HG02798 (cell line): Measurements from ENCODE around the gene ARPC1A.
"Not testable (repeated sequence)": the region's sequence is repeated elsewhere in the genome, so short reads cannot be mapped to it uniquely, and the experiment has no call there.

Experiments used
- ATAC-seq: cut with Tn5 transposase; IDR thresholded peaks from one replicate; pipeline ENCODE4 v1.9.1; 2021; ENCODE audit warnings: mild to moderate bottlenecking; ENCODE audit not compliant: unreplicated experiment, poor library complexity

Gene ARPC1A

DNA sequence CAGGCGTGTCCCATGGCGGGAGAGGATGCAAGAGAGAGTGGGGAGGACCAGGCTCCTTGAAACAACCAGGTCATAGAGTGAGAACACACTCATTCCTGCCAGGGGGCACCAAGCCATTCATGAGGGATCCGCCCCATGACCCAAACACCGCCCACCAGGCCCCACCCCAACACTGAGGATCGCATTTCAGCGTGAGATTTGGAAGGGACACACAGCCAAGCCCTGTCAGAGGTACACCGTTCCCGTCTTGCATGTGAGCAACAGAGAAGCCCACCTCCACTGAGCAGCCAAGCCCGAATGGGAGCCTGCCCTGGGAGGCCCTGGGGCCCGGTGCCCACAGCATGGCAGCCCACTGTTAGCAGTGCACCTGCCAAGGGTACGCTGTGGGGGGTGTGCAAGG, 40.9 kb downstream of the ARPC1A start:
- ATAC-seq = no peak

DNA sequence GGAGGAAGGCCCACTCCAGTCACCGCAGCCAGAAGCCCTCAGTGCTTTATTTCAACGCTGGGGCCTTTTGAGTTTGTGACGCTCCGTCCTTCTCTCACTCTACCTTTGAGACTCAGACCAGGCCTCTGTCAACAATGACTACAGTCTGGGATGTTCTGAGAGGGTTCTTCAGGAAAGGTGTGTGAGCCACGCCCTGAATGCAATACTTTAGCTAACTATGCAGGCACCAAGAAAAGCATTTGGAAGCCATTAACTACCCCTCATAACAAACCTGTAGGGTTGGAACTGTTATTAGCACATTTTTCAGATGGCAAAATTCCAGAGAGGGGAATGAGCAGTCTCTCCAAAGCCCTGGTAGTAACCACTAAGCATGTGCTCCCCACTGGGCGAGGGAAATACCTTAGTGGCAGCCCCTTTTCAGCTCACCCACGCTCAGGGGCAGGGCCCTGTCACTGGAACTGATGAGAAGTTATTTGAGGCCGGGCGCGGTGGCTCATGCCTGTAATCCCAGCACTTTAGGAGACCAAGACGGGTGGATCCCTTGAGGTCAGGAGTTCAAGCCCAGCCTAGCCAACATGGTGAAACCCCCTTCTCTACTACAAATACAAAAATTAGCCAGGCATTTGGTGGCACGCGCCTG, 43.2 kb downstream of the ARPC1A start:
- ATAC-seq = no peak

DNA sequence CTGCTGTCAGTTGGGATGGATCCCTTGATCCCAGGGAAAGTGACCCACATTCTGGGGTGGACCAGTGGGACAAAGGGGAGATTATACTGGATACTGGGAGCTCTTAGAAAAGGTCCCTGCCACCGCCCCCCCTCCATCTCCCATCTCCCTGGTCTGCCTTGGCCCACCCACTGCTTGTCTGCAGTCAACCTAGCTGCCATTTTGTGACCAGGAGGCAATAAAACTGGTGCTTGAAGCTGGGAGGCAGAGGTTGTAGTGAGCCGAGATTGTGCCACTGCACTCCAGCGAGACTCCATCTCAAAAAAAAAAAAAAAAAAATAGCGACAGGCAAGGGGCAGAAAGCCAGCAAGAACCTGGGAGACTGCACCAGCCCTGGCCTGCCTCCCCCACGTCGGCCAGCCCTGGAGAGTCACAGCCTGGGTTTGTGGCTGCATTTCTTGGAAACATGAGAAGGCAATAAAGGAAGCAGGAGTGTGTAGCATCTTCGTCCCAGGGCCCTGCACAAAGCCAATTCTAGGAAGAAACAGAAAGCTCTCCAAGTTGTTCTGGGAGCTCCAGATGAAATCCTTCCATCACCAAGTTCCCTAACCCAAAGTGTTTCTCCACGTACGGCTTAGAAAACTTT, 44.2 kb downstream of the ARPC1A start:
- ATAC-seq = no peak

DNA sequence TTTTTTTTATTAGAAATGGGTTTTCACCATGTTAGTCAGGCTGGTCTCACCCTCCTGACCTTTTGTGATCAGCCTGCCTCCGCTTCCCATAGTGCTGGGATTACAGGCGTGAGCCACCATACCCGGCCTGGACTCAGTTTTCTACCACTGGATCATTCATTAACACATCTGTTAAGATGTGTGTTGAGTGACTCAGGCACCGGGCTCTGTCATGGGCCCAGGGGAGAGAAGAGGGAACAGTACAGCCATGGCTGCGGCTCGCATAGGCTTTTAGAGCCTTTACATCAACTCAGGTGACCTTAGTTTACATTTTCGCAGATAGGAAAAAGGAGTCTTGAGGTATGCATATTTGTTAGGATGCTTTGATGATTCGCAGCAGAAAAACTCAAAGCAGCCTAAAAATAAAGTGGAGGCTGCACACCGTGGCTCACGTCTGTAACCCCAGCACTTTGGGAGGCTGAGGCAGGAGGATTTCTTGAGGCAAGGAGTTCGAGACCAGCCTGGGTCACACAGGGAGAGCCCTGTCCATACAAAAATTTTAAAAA, 45.8 kb downstream of the ARPC1A start:
- no peak for ATAC-seq

DNA sequence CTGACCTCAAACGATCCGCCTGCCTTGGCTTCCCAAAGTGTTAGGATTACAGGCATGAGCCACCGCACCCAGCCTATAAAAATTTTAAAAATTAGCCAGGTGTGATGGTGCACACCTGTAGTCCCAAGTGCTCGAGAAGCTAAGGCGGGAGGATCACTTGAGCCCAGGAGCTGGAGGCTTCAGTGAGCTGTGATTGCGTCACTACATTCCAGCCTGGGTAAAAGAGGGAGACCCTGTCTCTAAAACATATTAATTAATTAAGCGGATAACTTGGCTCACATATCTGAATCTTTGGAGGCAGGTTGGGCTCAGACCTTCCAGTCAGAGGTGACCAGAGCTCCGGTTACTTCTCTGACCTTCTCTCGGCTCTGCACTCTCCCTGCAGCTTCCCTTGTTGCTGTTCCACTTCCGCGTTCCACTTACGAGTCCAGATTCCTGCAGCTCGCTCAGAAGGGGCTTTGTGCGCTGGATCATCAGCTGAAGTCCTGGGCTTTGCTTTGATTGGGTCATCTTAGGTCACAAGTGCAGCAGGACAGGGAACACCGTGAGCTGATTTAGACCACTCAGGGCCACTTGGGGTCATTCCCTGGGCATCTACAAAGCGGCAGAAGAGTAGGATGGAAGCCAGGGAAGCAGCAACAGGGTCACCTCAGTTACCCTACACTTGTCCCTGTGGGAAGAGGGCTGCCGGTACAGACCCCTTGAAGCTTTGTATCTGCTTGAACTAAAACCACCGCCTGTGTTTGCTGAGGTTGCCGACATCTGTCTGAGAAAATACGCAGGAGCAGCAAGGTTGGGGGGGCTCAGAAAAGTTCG, 46.8 kb downstream of the ARPC1A start:
- no peak for ATAC-seq

DNA sequence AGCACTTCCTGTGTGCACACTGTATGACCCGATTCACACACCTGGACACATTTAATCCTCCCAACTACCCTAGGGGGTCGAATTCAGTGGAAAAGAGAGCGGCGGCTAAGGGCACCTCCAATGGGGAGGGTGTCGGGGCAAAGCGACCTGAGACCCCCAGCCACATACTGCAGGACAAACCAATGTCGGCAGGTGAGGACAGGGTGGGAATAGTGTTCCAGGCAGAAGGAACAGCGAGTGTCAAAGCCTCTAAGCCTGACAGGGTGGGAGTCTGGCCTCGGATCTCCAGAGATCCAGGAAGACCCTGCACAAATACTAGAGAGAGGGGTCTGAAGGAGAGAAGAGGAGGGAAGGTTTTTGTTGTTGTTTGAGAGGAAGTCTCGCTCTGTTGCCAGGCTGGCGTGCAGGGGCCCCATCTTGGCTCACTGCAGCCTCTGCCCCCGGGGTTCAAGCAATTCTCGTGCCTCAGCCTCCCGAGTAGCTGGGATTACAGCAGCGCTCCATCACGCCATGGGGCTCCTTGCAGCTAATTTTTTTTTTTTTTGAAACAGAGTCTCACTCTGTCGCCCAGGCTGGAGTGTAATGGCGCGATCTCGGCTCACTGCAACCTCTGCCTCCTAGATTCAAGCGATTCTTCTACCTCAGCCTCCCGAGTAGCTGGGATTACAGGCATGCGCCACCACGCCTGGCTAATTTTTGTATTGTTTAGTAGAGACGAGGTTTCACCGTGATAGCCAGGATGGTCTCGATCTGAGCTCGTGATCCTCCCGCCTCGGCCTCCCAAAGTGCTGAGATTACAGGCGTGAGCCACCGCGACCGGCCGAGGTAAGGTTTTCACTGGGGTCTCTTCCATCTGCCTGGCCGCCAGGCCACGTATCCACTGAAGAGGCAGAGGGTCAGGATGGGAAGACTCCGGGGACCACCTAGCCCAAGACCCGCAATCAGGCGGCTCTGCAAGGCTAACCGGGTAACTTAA, 47.7 kb downstream of the ARPC1A start:
- ATAC-seq = no peak

DNA sequence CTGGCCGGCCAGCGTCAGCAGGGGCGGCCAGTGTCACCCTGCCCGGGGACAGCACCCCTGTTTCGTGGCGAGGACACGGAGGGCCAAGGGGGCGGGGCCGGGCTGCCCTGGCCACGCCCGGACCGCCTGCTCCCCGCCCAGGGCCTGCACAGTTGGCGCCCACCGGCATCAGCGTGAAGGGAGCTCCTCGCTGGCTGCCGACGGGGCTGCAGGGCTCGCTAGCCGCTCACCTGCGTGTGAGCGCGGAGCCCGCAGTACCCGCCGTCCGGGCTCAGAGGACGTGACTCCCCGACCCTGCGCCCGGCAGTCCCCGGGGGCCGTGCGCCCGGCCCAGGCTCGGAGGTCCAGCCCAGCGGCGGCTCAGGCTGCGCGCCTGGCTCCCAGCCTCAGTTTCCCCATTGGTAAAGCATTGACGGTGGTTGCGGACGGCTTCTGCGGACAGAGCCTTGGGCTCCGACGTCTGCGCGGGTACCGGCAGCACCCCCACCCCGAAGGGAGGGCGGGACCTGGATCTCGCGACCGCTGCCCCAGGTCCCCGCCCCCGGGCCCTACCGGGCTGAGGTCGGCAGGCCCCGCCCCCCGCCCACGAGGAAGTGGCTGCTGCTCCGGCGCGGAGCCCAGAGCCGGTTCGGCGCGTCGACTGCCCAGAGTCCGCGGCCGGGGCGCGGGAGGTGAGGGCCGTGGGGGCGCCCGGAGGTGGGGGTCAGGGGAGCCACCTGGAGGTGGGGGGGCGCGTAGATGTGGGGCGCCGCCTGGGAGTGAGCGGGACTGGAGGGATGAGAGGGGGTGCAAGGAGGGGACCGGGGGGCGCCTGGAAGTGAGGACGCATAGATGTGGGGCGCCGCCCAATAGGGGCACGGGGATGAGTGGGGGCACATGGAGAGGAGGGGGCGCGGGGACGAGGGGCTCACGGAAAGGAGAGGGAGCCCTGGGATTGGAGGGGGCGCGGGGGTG, 48.7 kb downstream of the ARPC1A start, which contains the start of gene ARPC1B:
TSS of gene ARPC1B (plus strand) at position 620 of the 954 bp plus-strand sequence. CDS start 10,985 bp downstream, outside the sequence.
- peak; percentile 69 for ATAC-seq

DNA sequence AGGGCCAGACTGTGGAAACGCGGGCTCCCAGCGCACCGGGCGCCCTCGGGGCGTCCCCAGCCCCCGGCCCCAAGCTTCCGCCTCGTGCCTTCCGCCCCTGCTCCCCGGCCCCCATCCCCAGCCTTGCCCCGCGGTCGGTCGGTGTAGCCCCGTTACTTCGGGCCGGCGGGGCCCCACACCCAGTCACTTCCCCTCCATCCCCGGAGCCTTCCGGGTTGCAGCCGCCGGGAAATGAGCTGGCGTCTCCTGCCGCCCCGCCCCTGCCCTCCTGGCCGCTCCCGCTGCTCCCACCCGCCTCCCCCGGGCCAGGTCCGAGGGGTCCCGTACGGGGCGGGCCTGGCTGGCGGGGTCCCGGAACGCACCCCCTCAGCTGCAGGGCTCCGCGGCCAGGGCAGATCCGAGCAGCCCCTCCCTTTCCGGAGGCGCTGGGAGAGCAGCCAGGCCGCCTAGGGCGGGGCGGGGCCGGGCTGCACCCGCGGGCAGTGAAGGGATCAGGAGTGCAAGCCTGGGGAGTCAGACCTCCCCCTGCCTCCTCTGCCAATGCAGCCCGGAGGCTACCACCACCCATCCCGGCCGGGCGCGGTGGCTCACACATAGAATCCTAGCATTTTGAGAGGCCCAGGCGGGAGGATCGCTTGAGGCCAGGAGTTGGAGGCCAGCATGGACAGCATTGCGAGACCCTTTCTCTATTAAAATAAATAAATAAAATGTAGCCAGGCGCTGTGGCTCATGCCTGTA, 49.5 kb downstream of the ARPC1A start:
- peak; percentile 54 for ATAC-seq

DNA sequence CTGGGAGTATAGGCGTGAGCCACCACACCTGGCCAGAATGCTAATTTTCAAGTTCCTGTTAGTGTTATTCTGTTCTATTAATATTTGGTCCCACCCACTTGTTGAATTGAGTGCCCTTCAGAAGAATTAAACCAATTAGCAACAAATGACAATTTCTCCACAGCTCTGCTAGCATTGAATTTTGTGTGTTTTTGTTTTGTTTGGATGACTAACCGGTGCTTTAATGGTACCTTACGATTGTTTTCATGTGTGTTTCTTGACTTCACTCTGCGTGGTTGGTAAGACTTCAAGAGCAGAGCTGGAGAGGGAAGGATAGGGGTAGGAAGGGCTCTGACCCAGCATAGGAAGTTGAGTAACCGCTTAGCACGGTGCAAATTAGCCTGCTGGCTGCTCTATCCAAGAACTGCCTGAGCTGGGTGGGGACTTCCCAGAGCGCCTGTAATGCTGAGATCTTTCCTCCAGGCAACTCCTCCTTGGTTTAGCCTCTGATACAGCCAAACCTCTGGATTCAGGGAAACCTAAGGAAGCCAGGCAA, 53.4 kb downstream of the ARPC1A start:
- no peak for ATAC-seq

DNA sequence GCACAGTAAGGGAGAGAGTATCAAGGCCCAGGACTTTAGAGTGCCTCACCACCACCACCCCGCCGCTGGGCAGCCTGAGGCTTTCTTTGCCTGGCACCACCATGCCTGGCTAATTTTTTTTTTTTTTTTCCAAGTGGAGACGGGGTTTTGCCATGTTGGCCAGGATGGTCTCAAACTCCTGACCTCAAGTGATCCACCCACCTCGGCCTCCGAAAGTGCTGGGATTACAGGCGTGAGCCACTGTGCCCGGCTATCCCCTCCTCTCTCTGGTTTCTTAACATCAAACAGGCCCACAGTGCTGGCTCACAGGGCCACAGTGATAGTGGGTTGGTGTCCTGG, 54.0 kb downstream of the ARPC1A start:
- not testable (repeated sequence) for ATAC-seq

DNA sequence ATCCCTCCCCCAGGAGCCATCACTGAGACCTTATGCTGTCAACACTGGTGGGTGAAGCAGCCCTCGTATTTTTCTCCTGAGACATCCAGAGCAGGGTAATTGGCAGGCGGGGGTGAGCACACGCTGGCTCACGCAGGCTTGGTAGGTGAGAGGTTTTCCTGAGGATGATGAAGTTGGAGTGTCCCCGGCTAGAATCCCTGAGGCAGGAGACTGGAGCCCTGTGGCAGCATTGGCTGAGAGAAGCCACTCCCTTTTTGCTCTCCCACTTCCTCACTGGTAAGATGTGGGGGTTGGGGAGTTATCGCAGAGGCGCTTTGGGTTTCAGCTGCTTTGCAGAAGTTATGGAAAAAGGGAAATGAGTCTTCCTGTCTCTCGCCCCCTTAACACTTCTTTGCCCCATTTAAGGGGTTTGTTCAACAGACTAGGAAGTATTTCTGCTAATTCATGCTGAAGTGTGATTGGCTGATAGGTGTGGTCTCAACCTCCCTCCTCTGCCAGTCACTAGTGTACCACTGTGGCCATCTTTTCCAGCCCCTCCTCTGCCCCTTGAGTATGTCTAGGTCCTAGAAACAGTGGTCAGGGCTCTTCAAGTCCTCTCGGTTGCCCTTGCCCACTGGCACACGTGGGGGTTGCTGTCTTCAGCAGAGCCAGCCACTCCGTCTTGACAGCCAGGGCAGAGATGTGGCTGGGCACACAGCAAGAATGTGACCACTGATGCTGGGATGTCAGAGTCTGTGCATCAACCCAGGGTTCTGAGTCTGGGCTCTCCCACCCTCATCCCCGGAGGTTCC, 54.5 kb downstream of the ARPC1A start:
- peak; percentile 36 for ATAC-seq

DNA sequence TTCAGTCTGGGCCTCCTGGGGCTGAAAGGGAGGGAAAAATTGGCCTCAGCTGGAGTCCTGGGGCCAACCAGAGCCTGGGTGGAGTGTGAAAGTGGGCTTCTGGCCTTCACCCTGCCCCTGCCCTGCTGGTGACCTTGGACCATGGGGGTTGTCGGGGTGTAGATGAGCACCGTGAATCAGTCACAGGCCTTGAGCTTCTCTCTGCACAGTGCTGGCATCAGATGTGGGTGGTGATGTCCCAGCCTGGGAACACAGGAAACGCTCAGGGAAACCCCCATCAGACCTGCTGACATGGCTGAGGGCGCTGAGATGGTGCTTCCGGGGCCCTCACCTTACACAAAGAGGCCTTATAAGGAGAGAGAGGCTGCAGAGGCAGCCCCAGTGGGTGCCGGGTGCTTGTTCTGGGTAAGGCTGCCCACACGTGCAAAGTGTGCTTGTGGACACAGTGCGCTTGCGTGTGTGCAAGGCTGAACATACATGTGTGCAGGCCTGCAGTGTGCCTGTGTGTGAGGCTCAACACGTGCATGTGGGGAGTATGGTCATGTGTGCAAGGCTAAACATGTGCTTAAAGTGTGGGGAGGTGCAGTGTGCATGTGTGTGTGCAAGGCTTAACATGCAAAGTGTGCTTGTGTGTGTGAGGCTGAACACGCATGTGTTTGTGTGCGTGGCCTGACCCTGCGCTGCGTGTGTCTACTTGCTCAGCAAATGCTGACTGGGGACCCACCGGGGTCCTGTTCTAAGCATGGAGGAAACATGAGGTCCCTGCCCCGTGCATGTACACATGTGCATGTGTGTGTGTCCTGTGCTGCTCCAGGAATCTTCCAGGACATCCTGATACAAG, 55.3 kb downstream of the ARPC1A start:
- ATAC-seq = peak; percentile 82

DNA sequence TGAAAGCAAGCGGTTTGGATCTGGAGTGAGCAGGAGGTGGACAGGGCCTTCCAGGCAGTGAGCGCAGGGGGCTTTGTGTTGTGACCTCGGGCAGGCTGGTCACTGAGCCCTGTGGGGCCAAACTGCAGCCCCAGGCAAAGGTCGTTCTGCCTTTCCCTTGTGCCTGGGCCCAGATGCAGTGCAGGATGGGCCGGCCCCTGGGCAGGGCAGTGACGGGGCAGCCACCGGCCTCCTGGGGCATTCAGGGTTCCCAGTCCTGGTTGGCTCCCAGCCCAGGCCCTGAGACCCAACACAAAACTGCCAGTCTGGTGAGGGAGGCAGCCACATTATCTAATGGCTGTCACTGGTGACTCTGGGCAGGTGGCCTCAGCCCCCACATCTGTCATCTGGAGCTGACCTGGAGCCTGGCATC, 56.0 kb downstream of the ARPC1A start:
- ATAC-seq = no peak

DNA sequence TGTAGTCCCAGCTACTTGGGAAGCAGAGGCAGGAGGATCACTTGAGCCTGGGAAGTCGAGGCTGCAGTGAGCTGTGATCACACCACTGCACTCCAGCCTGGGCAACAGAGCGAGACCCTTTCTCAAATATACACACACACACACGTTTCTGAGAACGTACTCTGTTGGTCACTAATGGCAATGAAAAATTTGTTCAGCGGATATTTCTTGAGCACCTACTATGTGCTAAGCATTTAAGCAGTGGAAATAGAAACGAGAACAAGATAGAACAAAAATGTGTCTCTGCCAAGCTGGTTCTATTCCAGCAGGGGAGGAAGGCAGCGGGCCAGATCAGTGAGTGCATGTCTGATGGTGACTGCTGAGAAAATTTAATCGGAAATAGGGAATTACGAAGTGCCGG, 57.5 kb downstream of the ARPC1A start:
- ATAC-seq = no peak

DNA sequence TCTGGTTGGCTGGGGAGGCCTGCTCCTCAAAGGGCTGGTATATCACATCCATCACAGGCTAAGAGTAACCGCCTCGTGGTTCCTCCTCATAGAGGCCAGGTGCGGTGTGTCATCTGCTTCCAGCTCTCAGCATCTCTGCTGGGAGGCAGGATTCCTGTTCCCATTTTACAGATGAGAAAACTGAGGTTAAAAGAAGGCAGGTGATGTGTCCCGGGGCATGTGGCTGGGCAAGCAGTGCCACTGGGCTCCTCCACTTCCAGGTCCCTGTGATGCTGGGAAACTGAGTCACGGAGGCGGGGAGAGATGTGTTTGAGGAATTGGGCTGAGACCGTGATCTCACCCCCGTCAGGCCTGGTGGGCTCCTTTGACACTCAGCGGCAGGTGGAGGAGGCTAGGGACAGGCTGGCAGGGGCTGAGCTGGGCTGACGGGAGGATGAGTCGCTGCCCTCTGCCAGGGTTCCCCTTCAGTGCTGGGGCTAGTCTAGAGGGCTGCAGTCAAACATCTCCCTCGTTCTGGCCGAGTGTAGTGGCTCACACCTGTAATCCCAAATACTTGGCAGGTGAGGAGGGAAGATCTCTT, 58.2 kb downstream of the ARPC1A start:
- no peak for ATAC-seq

DNA sequence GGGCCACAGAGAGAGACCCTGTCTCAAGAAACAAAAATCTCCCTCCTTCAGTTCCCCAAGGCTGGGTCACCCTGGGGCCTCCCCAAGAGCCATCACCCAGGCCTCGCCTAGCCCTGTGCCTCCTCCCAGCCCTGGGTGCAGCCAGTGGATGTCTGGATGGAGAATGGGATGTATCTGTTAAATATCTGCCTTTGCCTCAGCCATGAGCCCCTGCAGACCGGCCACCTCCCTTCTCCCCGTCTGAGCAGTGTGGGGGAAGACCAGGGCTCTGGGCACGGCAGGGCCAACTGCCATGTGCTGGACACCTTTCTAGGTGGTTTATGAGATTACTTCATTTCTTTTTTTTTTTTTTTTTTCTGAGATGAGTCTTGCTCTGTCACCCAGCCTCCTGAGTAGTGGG, 58.8 kb downstream of the ARPC1A start:
- ATAC-seq = no peak
